ENCODE results near the gene APOC1. TPM values are rescaled to one million over a fixed set of nuclear protein-coding genes. Genes with fewer than 3 reads are reported as not detected.
A peak's percentile ranks its signal among the peaks of the same experiment; 100 is the strongest.

APOC1 gene
- total and polyA plus RNA-seq, 8 donors, result 1.1 to 213 (median 6.3) TPM

- Histone ChIP-seq H3K4me3 (no peak overlapping the region), H3K4me1 (peaks cover 0 to 7% (median 6%) of the 10 kb centered on the region in 3 donors), H3K36me3 (no peaks in the 10 kb centered on the region), H3K27ac (no peak overlapping the region), H3K27me3 (no peaks in the 10 kb centered on the region), H3K9me3 (no peaks in the 10 kb centered on the region)
- no peak for DNase-seq
- FAIRE-seq, result no peak
- TF ChIP-seq, protein P1, sequence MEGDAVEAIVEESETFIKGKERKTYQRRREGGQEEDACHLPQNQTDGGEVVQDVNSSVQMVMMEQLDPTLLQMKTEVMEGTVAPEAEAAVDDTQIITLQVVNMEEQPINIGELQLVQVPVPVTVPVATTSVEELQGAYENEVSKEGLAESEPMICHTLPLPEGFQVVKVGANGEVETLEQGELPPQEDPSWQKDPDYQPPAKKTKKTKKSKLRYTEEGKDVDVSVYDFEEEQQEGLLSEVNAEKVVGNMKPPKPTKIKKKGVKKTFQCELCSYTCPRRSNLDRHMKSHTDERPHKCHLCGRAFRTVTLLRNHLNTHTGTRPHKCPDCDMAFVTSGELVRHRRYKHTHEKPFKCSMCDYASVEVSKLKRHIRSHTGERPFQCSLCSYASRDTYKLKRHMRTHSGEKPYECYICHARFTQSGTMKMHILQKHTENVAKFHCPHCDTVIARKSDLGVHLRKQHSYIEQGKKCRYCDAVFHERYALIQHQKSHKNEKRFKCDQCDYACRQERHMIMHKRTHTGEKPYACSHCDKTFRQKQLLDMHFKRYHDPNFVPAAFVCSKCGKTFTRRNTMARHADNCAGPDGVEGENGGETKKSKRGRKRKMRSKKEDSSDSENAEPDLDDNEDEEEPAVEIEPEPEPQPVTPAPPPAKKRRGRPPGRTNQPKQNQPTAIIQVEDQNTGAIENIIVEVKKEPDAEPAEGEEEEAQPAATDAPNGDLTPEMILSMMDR (IDR thresholded peaks at IDR 0.05), result no peak
- WGBS, 2 donors, result 74 to 91% methylated on average over 4 to 5 of the region's 5 CpGs
- intact Hi-C loops (cut with DNase I), result no loop called here
- ATAC-seq, result no peak
Observed at GRCh38 chr19:44939668-44940067, 25.3 kb downstream of the APOC1 start.

DNA sequence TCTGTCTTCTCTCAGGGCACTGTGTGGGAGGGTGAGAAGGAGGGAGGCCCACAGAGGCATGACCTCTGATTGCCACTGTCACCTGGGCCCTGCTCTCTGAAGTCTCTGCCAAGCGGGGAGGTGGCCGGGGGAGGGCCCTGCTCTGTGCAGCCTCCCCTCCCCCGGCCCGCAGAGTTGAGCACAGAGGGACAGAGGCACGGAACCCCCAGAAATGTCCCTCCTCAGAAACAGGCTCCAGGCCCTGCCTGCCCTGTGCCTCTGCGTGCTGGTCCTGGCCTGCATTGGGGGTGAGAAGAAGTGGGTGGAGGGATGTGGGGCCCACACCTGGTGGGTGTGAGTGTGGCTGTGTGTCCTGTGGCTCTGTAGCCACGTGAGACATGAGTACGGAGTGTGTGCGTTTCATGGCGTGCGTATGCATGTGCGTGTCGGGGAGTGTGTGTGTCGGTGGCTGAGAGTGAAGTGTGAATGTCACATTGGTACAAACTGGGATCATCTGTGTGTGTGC, 27.7 kb downstream of the APOC1 start, which contains the start of gene APOC4:
TSS of gene APOC4 (plus strand) at position 171 of the 505 bp plus-strand sequence. CDS start at position 212, 41 bp downstream.
- H3K27me3 ChIP-seq, result no peaks in the 10 kb centered on the region
- no peak within 1 kb of the TSS for H3K27ac ChIP-seq
- TF ChIP-seq, protein P1 (IDR thresholded peaks at IDR 0.05), result no peak
- DNase-seq (no peak), FAIRE-seq (no peak), ATAC-seq (no peak)
- H3K4me3 ChIP-seq, result no peak within 1 kb of the TSS
- intact Hi-C loops (cut with DNase I), result no loop called here
- 84 to 85% methylated on average over 14 of the region's 14 CpGs for WGBS, 2 donors
- no peaks in the 10 kb centered on the region for H3K4me1 ChIP-seq
- H3K9me3 ChIP-seq, result no peaks in the 10 kb centered on the region
- H3K36me3 ChIP-seq, result no peaks in the 10 kb centered on the region

DNA sequence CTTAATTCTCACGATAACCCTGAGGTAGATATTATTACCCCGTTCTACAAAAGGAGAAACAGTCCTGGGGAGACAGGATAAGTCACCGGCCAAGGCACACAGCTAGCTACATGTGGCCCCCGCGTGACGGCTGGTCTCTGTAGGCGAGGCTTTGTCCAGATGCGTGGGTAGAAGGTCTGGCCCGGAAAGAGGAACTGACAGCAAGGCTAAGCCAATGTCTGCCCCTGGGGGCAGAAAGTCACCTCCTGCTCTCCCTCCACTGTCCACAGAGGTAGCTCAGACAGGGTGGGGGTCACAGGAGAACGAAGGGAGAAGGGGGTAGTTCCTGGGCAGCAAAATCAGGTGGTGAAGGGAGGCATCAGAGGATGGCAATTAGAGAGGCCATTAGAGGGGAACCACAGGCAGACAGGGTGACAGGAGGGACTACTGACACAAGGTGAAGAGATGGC, 29.4 kb downstream of the APOC1 start:
- H3K27me3 ChIP-seq, result no peaks in the 10 kb centered on the region
- intact Hi-C loops (cut with DNase I), result no loop called here
- H3K4me1 ChIP-seq, result no peaks in the 10 kb centered on the region
- H3K27ac ChIP-seq, result peak overlapping the region in 1 of 4 donors; percentile 27
- FAIRE-seq (no peak), DNase-seq (peak in 1 of 6 donors; percentile 64), ATAC-seq (peak in 2 of 4 donors; percentile 71 to 76)
- TF ChIP-seq, protein P1 (IDR thresholded peaks at IDR 0.05), result no peak
- no peaks in the 10 kb centered on the region for H3K9me3 ChIP-seq
- no peaks in the 10 kb centered on the region for H3K36me3 ChIP-seq
- no peak overlapping the region for H3K4me3 ChIP-seq
- 64 to 66% methylated on average over 10 of the region's 10 CpGs for WGBS, 2 donors

DNA sequence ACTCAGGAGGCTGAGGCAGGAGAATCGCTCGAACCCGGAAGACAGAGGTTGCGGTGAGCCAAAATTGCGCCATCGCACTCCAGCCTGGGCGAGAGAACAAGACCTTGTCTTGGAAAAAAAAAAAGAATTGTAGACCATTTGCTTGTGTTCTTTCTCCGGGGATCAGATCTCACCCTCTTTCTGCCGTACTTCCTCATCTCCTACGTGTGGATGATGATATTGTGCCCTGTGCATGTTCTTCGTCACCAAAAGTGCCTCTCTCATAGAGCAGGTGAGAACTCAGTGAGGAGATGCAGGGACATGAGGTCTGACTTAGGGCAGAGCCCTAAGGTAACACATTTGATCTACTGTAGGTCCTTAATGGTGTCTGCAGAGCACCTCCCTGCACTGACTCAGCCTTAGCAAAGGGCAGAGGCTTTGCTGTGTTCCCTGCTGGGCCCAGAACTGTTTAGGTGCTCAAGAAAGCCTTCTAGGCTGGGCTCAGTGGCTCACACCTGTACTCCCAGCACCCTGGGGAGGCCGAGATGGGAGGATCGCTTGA, 32.7 kb downstream of the APOC1 start:
- H3K9me3 ChIP-seq, result no peaks in the 10 kb centered on the region
- TF ChIP-seq, protein P1 (IDR thresholded peaks at IDR 0.05), result no peak
- H3K27me3 ChIP-seq, result no peaks in the 10 kb centered on the region
- no peaks in the 10 kb centered on the region for H3K36me3 ChIP-seq
- intact Hi-C loops (cut with DNase I), result loop anchor here in 1 of 3 donors (5.0 kb wide), 1 partner anchor 40 kb away; the partner anchor contains the start of gene APOE
- no peak for FAIRE-seq
- peak overlapping the region in 1 of 4 donors; percentile 27 for H3K27ac ChIP-seq
- H3K4me1 ChIP-seq, result peaks cover 0 to 9% (median 4%) of the 10 kb centered on the region in 3 donors
- WGBS, 2 donors, result 92 to 93% methylated on average over 13 of the region's 13 CpGs
- no peak overlapping the region for H3K4me3 ChIP-seq
- no peak for DNase-seq
- no peak for ATAC-seq

DNA sequence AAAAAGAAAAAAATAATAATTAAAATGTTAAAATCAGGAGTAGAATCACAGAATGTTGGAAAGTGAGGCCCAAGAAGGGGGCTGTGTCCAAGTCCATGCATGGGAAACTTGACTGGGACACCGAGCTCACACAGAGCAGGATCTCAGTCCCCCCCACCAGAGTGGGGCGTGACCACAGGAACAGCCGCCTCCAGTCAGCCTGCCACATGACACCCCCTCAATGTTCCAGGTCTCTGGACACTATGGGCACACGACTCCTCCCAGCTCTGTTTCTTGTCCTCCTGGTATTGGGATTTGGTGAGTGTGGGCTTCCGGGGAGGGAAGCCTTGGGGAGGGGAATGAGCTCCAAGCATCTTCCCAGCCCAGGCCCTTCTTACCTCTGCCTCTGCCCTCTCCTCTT, 33.8 kb downstream of the APOC1 start:
- Histone ChIP-seq H3K4me1 (peaks cover 0 to 9% (median 4%) of the 10 kb centered on the region in 3 donors), H3K9me3 (no peaks in the 10 kb centered on the region), H3K36me3 (no peaks in the 10 kb centered on the region), H3K27me3 (no peaks in the 10 kb centered on the region), H3K27ac (no peak overlapping the region), H3K4me3 (no peak overlapping the region)
- FAIRE-seq, result no peak
- ATAC-seq, result no peak
- TF ChIP-seq, protein P1 (IDR thresholded peaks at IDR 0.05), result no peak
- WGBS, 2 donors, result 84 to 87% methylated on average over 5 of the region's 5 CpGs
- intact Hi-C loops (cut with DNase I), result loop anchor here in 1 of 3 donors (5.0 kb wide), 1 partner anchor 41 kb away; the partner anchor contains the start of gene APOE
- DNase-seq, result no peak

Data from pancreas (tissue), 10 donors.